Measurements from ENCODE around the gene FSTL4.

The FSTL4 gene

DNA sequence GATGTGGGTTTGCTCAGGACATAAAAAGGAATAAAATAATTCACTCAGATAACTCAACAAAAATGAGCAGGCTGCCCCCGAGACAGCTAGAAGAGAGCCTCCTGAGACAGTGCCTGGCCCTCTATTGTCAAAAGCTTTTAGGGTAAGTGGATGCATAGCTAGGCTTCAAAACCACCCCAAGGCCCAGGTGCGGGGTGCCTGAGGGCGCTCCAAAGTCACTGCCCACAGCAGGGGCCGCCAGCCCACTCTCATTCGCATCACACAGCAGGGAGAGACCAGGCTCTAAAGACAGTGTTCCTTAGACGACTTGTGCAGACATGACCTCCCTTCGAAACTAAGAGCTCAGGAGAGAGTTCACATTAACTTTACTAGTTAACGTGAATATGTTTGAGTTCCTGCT lies 271.5 kb downstream of the FSTL4 start:
- H3K4me1 ChIP-seq (ENCODE audit: low read length) = no peaks in the 10 kb centered on the region
- no peaks in the 10 kb centered on the region for H3K36me3 ChIP-seq (replicated peaks; ENCODE audit: insufficient read depth, low read length)
- H3K27me3 ChIP-seq (replicated peaks; ENCODE audit: insufficient read depth, low read length) = no peaks in the 10 kb centered on the region
- no peaks in the 10 kb centered on the region for H3F3A ChIP-seq (ENCODE audit: insufficient read depth, low read length)
- H2AFZ ChIP-seq (ENCODE audit: low read length) = no peak overlapping the region
- no peaks in the 10 kb centered on the region for H3K9me2 ChIP-seq (replicated peaks; ENCODE audit: insufficient read depth, low read length)
- no peak for DNase-seq
- no peaks in the 10 kb centered on the region for H3K9me3 ChIP-seq (replicated peaks; ENCODE audit: insufficient read depth, low read length)
- no peak overlapping the region for H3K27ac ChIP-seq (ENCODE audit: low read length)
- TF ChIP-seq EZH2 (optimal IDR thresholded peaks at IDR 0.05; ENCODE audit: low read depth, low read length) = no peak
- TF ChIP-seq, protein P1, sequence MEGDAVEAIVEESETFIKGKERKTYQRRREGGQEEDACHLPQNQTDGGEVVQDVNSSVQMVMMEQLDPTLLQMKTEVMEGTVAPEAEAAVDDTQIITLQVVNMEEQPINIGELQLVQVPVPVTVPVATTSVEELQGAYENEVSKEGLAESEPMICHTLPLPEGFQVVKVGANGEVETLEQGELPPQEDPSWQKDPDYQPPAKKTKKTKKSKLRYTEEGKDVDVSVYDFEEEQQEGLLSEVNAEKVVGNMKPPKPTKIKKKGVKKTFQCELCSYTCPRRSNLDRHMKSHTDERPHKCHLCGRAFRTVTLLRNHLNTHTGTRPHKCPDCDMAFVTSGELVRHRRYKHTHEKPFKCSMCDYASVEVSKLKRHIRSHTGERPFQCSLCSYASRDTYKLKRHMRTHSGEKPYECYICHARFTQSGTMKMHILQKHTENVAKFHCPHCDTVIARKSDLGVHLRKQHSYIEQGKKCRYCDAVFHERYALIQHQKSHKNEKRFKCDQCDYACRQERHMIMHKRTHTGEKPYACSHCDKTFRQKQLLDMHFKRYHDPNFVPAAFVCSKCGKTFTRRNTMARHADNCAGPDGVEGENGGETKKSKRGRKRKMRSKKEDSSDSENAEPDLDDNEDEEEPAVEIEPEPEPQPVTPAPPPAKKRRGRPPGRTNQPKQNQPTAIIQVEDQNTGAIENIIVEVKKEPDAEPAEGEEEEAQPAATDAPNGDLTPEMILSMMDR (IDR thresholded peaks at IDR 0.05; ENCODE audit: low read length) = no peak
- TF ChIP-seq EZH2phosphoT487 (IDR thresholded peaks at IDR 0.05; ENCODE audit: low read length) = no peak
- no peaks in the 10 kb centered on the region for H4K20me1 ChIP-seq (ENCODE audit: insufficient read depth, low read length)
- no peak overlapping the region for H3K9ac ChIP-seq (ENCODE audit: low read length)
- H3K79me2 ChIP-seq (ENCODE audit: low read length) = no peaks in the 10 kb centered on the region
- no peak overlapping the region for H3K4me2 ChIP-seq (ENCODE audit: low read depth, low read length)
- H3K4me3 ChIP-seq (ENCODE audit: low read length) = no peak overlapping the region

DNA sequence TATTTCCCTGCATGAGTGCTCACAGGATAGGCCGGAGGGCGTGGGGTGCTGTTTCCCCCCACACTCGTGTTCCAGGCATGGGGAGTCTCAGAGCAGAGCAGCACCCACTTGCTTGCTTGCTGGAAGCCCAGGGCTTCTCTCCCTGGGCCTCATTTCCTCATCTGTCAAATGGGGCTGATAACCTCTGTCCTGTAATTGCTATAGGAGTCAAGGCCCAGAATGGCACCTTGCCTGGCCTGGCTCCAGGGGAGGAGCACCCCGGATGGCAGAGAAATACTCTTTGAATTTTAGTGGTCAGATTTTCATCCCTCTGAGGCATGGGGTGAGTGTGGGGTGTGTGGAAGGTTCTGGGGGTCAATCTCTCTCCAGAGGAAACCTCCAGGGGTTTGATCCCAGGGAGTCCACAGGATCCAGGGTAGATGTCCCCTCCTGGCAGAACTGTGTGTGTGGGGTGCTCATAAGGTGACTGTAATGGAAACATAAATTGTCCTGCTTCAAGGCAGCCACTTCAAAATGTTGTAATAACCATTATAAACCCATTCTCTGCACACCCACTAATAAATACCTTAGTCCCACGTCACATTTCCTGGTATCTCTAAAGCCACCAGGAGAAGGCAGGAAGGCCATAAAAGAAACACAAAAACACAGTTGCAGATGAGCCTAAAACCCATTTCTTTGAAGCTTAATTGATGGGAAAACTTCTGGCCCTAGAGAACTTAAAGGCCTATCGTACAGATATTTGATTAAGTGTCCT lies 272.2 kb downstream of the FSTL4 start:
- Histone ChIP-seq H3K9ac (ENCODE audit: low read length) (no peak overlapping the region), H2AFZ (ENCODE audit: low read length) (no peak overlapping the region), H3K27me3 (replicated peaks; ENCODE audit: insufficient read depth, low read length) (no peaks in the 10 kb centered on the region), H4K20me1 (ENCODE audit: insufficient read depth, low read length) (no peaks in the 10 kb centered on the region), H3K9me2 (replicated peaks; ENCODE audit: insufficient read depth, low read length) (no peaks in the 10 kb centered on the region), H3K27ac (ENCODE audit: low read length) (no peak overlapping the region), H3K9me3 (replicated peaks; ENCODE audit: insufficient read depth, low read length) (no peaks in the 10 kb centered on the region), H3F3A (ENCODE audit: insufficient read depth, low read length) (no peaks in the 10 kb centered on the region), H3K4me2 (ENCODE audit: low read depth, low read length) (no peak overlapping the region), H3K4me3 (ENCODE audit: low read length) (no peak overlapping the region), H3K79me2 (ENCODE audit: low read length) (no peaks in the 10 kb centered on the region), H3K36me3 (replicated peaks; ENCODE audit: insufficient read depth, low read length) (no peaks in the 10 kb centered on the region), H3K4me1 (ENCODE audit: low read length) (peaks cover 2% of the 10 kb centered on the region; the same call in 1 of the 2 replicates)
- no peak for DNase-seq
- TF ChIP-seq EZH2phosphoT487 (IDR thresholded peaks at IDR 0.05; ENCODE audit: low read length) = no peak
- TF ChIP-seq, protein P1 (IDR thresholded peaks at IDR 0.05; ENCODE audit: low read length) = no peak
- TF ChIP-seq EZH2 (optimal IDR thresholded peaks at IDR 0.05; ENCODE audit: low read depth, low read length) = no peak

DNA sequence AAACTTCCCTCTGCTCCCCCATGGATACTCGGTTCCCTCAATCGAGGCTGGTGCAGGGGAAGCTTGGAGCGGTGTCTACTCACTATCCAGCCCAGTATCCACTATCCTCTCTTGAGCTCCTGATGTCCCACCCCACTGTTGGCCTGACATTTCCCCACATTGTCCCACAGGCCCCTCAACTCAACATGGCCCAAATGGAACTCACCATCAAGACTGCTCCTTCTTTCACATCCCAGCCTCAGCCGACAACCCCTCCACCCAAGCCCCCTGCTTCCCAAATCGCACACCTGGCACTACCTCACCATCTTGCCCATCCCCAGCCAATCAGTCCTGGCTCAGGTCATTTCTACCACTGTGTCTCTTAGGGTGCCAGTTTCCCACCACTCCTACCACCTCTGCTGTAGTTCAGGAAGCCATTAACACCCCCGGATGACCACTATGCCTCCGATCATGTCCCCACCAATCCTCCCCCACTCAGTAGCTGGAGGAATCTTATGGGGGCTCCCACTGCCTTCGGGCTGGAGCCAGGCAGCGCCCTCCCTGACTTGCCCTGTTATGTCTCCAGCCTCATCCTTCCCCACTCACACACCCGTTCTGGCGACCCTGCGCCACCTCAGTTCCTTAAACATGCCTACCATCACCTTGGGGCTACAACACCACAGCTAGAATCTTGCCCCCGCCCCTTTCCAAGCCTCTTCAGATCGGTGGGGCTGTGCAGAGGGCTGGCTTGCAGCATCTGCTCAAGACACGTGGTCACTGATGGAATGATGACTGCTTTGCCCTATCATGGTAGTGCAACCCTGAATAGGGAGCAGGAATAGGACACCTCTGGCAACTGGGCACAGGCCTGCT lies 273.6 kb downstream of the FSTL4 start:
- H3K4me1 ChIP-seq (ENCODE audit: low read length) = peaks cover 11% of the 10 kb centered on the region; the same call in 1 of the 2 replicates
- no peaks in the 10 kb centered on the region for H3K79me2 ChIP-seq (ENCODE audit: low read length)
- H3K9me2 ChIP-seq (replicated peaks; ENCODE audit: insufficient read depth, low read length) = no peaks in the 10 kb centered on the region
- no peaks in the 10 kb centered on the region for H3K36me3 ChIP-seq (replicated peaks; ENCODE audit: insufficient read depth, low read length)
- no peak for DNase-seq
- no peaks in the 10 kb centered on the region for H3F3A ChIP-seq (ENCODE audit: insufficient read depth, low read length)
- no peaks in the 10 kb centered on the region for H3K9me3 ChIP-seq (replicated peaks; ENCODE audit: insufficient read depth, low read length)
- no peak overlapping the region for H3K27ac ChIP-seq (ENCODE audit: low read length)
- no peaks in the 10 kb centered on the region for H3K27me3 ChIP-seq (replicated peaks; ENCODE audit: insufficient read depth, low read length)
- H4K20me1 ChIP-seq (ENCODE audit: insufficient read depth, low read length) = no peaks in the 10 kb centered on the region
- H3K4me2 ChIP-seq (ENCODE audit: low read depth, low read length) = no peak overlapping the region
- H3K9ac ChIP-seq (ENCODE audit: low read length) = no peak overlapping the region
- no peak overlapping the region for H2AFZ ChIP-seq (ENCODE audit: low read length)
- H3K4me3 ChIP-seq (ENCODE audit: low read length) = no peak overlapping the region
- TF ChIP-seq, protein P1 (IDR thresholded peaks at IDR 0.05; ENCODE audit: low read length) = no peak
- TF ChIP-seq EZH2phosphoT487 (IDR thresholded peaks at IDR 0.05; ENCODE audit: low read length) = no peak
- TF ChIP-seq EZH2 (optimal IDR thresholded peaks at IDR 0.05; ENCODE audit: low read depth, low read length) = no peak
